ENCODE measurements around the gene CDK10.
A peak's percentile ranks its signal among the peaks of the same experiment; 100 is the strongest.
"Not testable (repeated sequence)": the region's sequence is repeated elsewhere in the genome, so short reads cannot be mapped to it uniquely, and the experiment has no call there.

Gene CDK10

GRCh38 chr16:89687092-89687940, 827 bp downstream of the CDK10 start:
- Histone ChIP-seq H3K4me1 (ENCODE audit: control insufficient read depth in 1 of 2, insufficient read depth in 2 of 2, low read length in 2 of 2) (peaks cover 7 to 15% of the 10 kb centered on the region in 2 donors), H3K4me3 (ENCODE audit: low read depth in 1 of 2, low read length in 2 of 2) (peak overlapping the region; percentile 82 to 89), H3K27me3 (ENCODE audit: control insufficient read depth in 1 of 2, insufficient read depth in 2 of 2, low read length in 2 of 2) (no peaks in the 10 kb centered on the region), H3K36me3 (ENCODE audit: control insufficient read depth in 1 of 2, insufficient read depth in 2 of 2, low read length in 2 of 2) (peaks cover 20 to 31% of the 10 kb centered on the region in 2 donors), H3K9me3 (ENCODE audit: control insufficient read depth in 1 of 2, low read length in 2 of 2) (no peaks in the 10 kb centered on the region), H3K9ac (ENCODE audit: low read depth in 1 of 2, low read length in 2 of 2) (peak overlapping the region; percentile 62 to 77), H3K27ac (ENCODE audit: low read depth, low read length) (peak overlapping the region; percentile 76)

GRCh38 chr16:89688395-89688794, 1.9 kb downstream of the CDK10 start:
- Histone ChIP-seq H3K27me3 (ENCODE audit: control insufficient read depth in 1 of 2, insufficient read depth in 2 of 2, low read length in 2 of 2) (no peaks in the 10 kb centered on the region), H3K36me3 (ENCODE audit: control insufficient read depth in 1 of 2, insufficient read depth in 2 of 2, low read length in 2 of 2) (peaks cover 22 to 37% of the 10 kb centered on the region in 2 donors), H3K27ac (ENCODE audit: low read depth, low read length) (no peak overlapping the region), H3K9ac (ENCODE audit: low read depth in 1 of 2, low read length in 2 of 2) (no peak overlapping the region), H3K4me1 (ENCODE audit: control insufficient read depth in 1 of 2, insufficient read depth in 2 of 2, low read length in 2 of 2) (peaks cover 7 to 15% of the 10 kb centered on the region in 2 donors), H3K9me3 (ENCODE audit: control insufficient read depth in 1 of 2, low read length in 2 of 2) (no peaks in the 10 kb centered on the region), H3K4me3 (ENCODE audit: low read depth in 1 of 2, low read length in 2 of 2) (no peak overlapping the region)

GRCh38 chr16:89689142-89689541, 2.7 kb downstream of the CDK10 start:
- H3K4me3 ChIP-seq (ENCODE audit: low read depth in 1 of 2, low read length in 2 of 2) = no peak overlapping the region
- peaks cover 25 to 44% of the 10 kb centered on the region in 2 donors for H3K36me3 ChIP-seq (ENCODE audit: control insufficient read depth in 1 of 2, insufficient read depth in 2 of 2, low read length in 2 of 2)
- no peak overlapping the region for H3K27ac ChIP-seq (ENCODE audit: low read depth, low read length)
- no peaks in the 10 kb centered on the region for H3K9me3 ChIP-seq (ENCODE audit: control insufficient read depth in 1 of 2, low read length in 2 of 2)
- H3K27me3 ChIP-seq (ENCODE audit: control insufficient read depth in 1 of 2, insufficient read depth in 2 of 2, low read length in 2 of 2) = no peaks in the 10 kb centered on the region
- H3K4me1 ChIP-seq (ENCODE audit: control insufficient read depth in 1 of 2, insufficient read depth in 2 of 2, low read length in 2 of 2) = peaks cover 7 to 15% of the 10 kb centered on the region in 2 donors
- H3K9ac ChIP-seq (ENCODE audit: low read depth in 1 of 2, low read length in 2 of 2) = no peak overlapping the region

- not testable (repeated sequence) for H3K4me3 ChIP-seq (ENCODE audit: low read depth in 1 of 2, low read length in 2 of 2); H3K27ac ChIP-seq (ENCODE audit: low read depth, low read length); H3K27me3 ChIP-seq (ENCODE audit: control insufficient read depth in 1 of 2, insufficient read depth in 2 of 2, low read length in 2 of 2); H3K9me3 ChIP-seq (ENCODE audit: control insufficient read depth in 1 of 2, low read length in 2 of 2); H3K9ac ChIP-seq (ENCODE audit: low read depth in 1 of 2, low read length in 2 of 2)
- peaks cover 25 to 49% of the 10 kb centered on the region in 2 donors for H3K36me3 ChIP-seq (ENCODE audit: control insufficient read depth in 1 of 2, insufficient read depth in 2 of 2, low read length in 2 of 2)
- H3K4me1 ChIP-seq (ENCODE audit: control insufficient read depth in 1 of 2, insufficient read depth in 2 of 2, low read length in 2 of 2) = peaks cover 7 to 15% of the 10 kb centered on the region in 2 donors
Observed at GRCh38 chr16:89689621-89690020, 3.1 kb downstream of the CDK10 start.

- Histone ChIP-seq H3K4me1 (ENCODE audit: control insufficient read depth in 1 of 2, insufficient read depth in 2 of 2, low read length in 2 of 2) (peaks cover 7 to 22% of the 10 kb centered on the region in 2 donors), H3K9me3 (ENCODE audit: control insufficient read depth in 1 of 2, low read length in 2 of 2) (no peaks in the 10 kb centered on the region), H3K27me3 (ENCODE audit: control insufficient read depth in 1 of 2, insufficient read depth in 2 of 2, low read length in 2 of 2) (no peaks in the 10 kb centered on the region), H3K36me3 (ENCODE audit: control insufficient read depth in 1 of 2, insufficient read depth in 2 of 2, low read length in 2 of 2) (peaks cover 29 to 53% of the 10 kb centered on the region in 2 donors), H3K27ac (ENCODE audit: low read depth, low read length) (no peak overlapping the region), H3K9ac (ENCODE audit: low read depth in 1 of 2, low read length in 2 of 2) (no peak overlapping the region), H3K4me3 (ENCODE audit: low read depth in 1 of 2, low read length in 2 of 2) (no peak overlapping the region)
Observed at GRCh38 chr16:89690392-89690901, 4.0 kb downstream of the CDK10 start.

- Histone ChIP-seq H3K4me3 (ENCODE audit: low read depth in 1 of 2, low read length in 2 of 2) (no peak overlapping the region), H3K36me3 (ENCODE audit: control insufficient read depth in 1 of 2, insufficient read depth in 2 of 2, low read length in 2 of 2) (peaks cover 29 to 60% of the 10 kb centered on the region in 2 donors)
Observed at GRCh38 chr16:89691231-89691985, 4.9 kb downstream of the CDK10 start.

GRCh38 chr16:89691986-89692569, 5.6 kb downstream of the CDK10 start:
- no peak overlapping the region for H3K9ac ChIP-seq (ENCODE audit: low read depth in 1 of 2, low read length in 2 of 2)
- H3K9me3 ChIP-seq (ENCODE audit: control insufficient read depth in 1 of 2, low read length in 2 of 2) = no peaks in the 10 kb centered on the region
- no peaks in the 10 kb centered on the region for H3K27me3 ChIP-seq (ENCODE audit: control insufficient read depth in 1 of 2, insufficient read depth in 2 of 2, low read length in 2 of 2)
- H3K36me3 ChIP-seq (ENCODE audit: control insufficient read depth in 1 of 2, insufficient read depth in 2 of 2, low read length in 2 of 2) = peaks cover 29 to 63% of the 10 kb centered on the region in 2 donors
- no peak overlapping the region for H3K4me3 ChIP-seq (ENCODE audit: low read depth in 1 of 2, low read length in 2 of 2)
- H3K27ac ChIP-seq (ENCODE audit: low read depth, low read length) = no peak overlapping the region
- peaks cover 7 to 34% of the 10 kb centered on the region in 2 donors for H3K4me1 ChIP-seq (ENCODE audit: control insufficient read depth in 1 of 2, insufficient read depth in 2 of 2, low read length in 2 of 2)

More at GRCh38 chr16:89691231-89691985, 4.9 kb downstream of the CDK10 start:
- no peak overlapping the region for H3K9ac ChIP-seq (ENCODE audit: low read depth in 1 of 2, low read length in 2 of 2)
- H3K27me3 ChIP-seq (ENCODE audit: control insufficient read depth in 1 of 2, insufficient read depth in 2 of 2, low read length in 2 of 2) = no peaks in the 10 kb centered on the region
- no peaks in the 10 kb centered on the region for H3K9me3 ChIP-seq (ENCODE audit: control insufficient read depth in 1 of 2, low read length in 2 of 2)
- peaks cover 7 to 27% of the 10 kb centered on the region in 2 donors for H3K4me1 ChIP-seq (ENCODE audit: control insufficient read depth in 1 of 2, insufficient read depth in 2 of 2, low read length in 2 of 2)
- no peak overlapping the region for H3K27ac ChIP-seq (ENCODE audit: low read depth, low read length)

- no peak overlapping the region for H3K9ac ChIP-seq (ENCODE audit: low read depth in 1 of 2, low read length in 2 of 2)
- no peaks in the 10 kb centered on the region for H3K9me3 ChIP-seq (ENCODE audit: control insufficient read depth in 1 of 2, low read length in 2 of 2)
- no peak overlapping the region for H3K27ac ChIP-seq (ENCODE audit: low read depth, low read length)
- H3K4me3 ChIP-seq (ENCODE audit: low read depth in 1 of 2, low read length in 2 of 2) = no peak overlapping the region
- no peaks in the 10 kb centered on the region for H3K27me3 ChIP-seq (ENCODE audit: control insufficient read depth in 1 of 2, insufficient read depth in 2 of 2, low read length in 2 of 2)
- H3K36me3 ChIP-seq (ENCODE audit: control insufficient read depth in 1 of 2, insufficient read depth in 2 of 2, low read length in 2 of 2) = peaks cover 29 to 63% of the 10 kb centered on the region in 2 donors
- peaks cover 0 to 22% of the 10 kb centered on the region in 2 donors for H3K4me1 ChIP-seq (ENCODE audit: control insufficient read depth in 1 of 2, insufficient read depth in 2 of 2, low read length in 2 of 2)
Observed at GRCh38 chr16:89693289-89693731, 6.8 kb downstream of the CDK10 start.

- no peak overlapping the region for H3K4me3 ChIP-seq (ENCODE audit: low read depth in 1 of 2, low read length in 2 of 2)
- H3K4me1 ChIP-seq (ENCODE audit: control insufficient read depth in 1 of 2, insufficient read depth in 2 of 2, low read length in 2 of 2) = peaks cover 2 to 19% of the 10 kb centered on the region in 2 donors
- no peak overlapping the region for H3K9ac ChIP-seq (ENCODE audit: low read depth in 1 of 2, low read length in 2 of 2)
- H3K36me3 ChIP-seq (ENCODE audit: control insufficient read depth in 1 of 2, insufficient read depth in 2 of 2, low read length in 2 of 2) = peaks cover 29 to 61% of the 10 kb centered on the region in 2 donors
- no peaks in the 10 kb centered on the region for H3K9me3 ChIP-seq (ENCODE audit: control insufficient read depth in 1 of 2, low read length in 2 of 2)
- no peaks in the 10 kb centered on the region for H3K27me3 ChIP-seq (ENCODE audit: control insufficient read depth in 1 of 2, insufficient read depth in 2 of 2, low read length in 2 of 2)
- H3K27ac ChIP-seq (ENCODE audit: low read depth, low read length) = no peak overlapping the region
Observed at GRCh38 chr16:89693931-89694783, 7.7 kb downstream of the CDK10 start.
